ENCODE measurements around the gene OR8G1.
"Not testable (repeated sequence)": the region's sequence is repeated elsewhere in the genome, so short reads cannot be mapped to it uniquely, and the experiment has no call there.

Gene OR8G1

DNA sequence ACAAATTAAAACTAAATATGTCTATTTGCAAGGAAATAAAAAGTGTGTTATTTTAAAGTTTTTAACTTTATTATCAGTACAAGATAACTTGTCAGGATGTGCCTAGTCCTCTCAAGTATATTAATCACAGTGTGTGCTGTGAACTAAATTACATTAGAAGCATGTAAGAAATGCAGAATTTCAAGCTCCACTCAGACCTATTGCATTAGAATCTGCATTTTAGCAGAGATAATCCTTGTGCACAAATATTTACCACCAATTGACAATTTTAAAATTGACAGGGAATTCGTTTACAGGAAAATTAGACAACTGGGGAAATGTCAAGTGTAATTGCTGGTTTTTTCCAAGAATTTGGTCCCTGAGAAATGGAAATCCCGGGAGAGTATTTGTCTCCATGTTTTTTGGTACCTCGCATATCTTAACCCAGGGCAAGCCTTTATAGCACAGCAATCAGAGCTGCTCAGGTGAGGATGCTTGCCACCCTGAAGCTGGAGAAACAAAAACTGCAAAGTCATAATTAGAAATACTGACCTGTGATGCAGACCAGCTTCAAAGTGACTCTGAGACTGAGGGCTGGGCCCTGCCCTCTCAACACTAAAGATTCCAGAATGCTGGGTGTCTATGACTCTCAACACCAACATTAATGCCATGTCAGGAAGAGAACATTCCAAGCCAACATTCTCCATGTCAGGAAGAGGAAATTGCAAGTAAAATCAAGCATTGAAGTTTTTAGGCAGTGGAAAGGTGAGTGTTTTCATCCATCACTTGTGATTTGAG, at the start of gene OR8G1:
Gene OR8G1 (plus strand): TSS at position 475 of the 777 bp plus-strand sequence. CDS start 8,581 bp downstream, outside the sequence.
- no peak for DNase-seq (ENCODE audit: low spot score)

DNA sequence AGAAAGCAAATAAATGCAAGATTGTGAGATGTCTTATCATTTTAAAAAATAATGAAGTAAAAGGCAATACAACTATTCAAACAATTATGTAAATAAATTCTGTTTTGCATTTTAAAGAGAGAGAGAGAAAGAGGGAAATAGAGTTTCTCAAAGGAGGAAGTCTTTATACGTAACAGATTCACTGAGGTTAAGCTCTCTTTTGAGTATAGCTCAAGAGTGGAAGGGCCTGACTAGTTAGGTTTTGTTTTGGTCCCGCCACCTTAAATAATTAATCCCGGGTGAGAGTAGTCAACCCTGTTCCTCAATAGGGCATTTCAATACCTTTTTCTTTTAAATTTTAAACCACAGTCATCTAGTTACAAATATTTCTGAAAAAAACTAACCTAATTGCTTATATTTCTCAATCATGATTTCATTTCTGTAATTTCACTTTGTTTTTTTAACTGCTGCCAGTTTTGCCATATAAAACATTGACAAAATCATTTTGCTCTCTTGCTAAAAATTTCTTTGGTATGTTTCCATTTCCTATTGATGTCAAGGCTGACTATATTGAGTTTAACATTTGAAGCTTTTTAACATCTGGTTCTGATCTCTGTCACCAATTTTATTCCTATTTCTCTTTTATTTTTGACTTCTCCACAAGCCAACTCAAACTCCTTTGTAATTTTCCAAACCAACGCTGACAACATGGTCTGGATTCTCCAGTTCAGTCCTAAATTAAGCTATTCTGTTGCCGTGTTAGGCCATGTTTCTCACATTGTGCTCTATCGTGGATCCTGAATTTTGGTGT, 47.5 kb upstream of the OR8G1 start:
- DNase-seq (ENCODE audit: low spot score), result no peak

DNA sequence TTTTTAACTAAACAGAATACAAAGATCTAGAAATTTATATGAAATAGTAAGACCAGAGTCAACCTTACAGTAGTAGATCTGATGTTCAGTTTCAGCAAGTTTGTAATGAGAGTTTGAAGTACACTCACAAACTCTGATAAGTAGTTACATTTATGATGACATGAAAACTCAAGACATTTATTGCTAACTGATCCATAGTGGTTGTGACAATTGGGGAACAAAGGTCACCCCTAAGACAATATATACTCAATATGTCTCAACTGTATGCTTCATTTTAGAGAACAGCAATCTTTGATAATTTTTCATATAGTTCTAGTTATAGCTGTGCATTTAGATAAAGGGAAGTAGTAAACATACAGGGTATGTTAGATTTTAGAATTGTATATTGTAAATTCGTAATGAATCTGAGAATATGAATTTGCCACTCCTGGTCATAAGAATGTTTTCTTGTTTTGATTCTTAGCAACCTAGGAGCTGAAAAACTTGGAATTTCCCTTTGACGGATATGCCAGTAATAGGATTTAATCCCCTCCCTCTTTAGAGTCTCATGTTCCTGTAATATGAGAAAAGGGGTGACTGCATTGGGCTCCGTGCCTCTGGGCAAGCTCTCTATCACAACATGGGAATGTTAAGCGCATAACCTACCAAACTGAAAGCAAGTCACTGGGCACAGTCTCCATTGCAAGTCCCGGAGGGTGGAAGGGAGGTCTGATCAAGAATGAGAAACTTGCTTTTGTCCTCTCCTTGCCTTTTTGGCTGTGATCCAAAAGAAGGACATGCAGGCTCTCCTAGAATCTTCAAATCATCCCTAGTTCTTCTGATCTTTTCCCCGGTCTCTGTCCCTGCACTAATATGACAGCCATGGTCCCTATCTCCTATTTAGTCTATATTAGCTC, 46.4 kb upstream of the OR8G1 start:
- DNase-seq (ENCODE audit: low spot score), result no peak

DNA sequence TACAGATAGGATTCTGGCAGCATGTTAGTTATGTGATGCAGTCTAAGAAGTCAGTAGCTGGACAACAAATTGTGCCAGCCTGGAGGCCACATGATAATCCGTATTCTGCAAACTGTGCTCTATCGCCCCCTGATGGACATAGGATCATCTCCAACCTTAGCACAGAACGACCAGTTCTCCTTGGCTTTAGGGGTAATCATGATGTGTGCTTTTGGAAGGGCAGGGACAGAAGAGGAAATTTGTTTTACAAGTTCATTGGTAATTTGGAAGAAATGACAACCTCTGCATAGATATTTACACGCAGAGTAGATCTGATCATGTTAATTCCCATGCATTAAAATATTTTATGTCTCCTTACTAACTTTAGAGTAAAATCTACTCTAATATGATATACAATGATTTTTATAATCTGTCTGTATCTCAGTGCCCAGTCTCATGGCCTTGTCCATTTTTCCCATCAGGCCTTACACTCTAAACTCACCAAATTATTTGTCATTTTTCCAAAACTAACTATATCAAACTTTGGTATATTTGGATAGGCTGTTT, 45.6 kb upstream of the OR8G1 start:
- peak; percentile 32 for DNase-seq (ENCODE audit: low spot score)

- DNase-seq (ENCODE audit: low spot score), result no peak
Measured at GRCh38 chr11:124197999-124198398, 42.9 kb upstream of the OR8G1 start.

- DNase-seq (ENCODE audit: low spot score), result no peak
Measured at GRCh38 chr11:124198897-124199296, 42.0 kb upstream of the OR8G1 start.

- peak; percentile 15 for DNase-seq (ENCODE audit: low spot score)
Measured at GRCh38 chr11:124199702-124200101, 41.2 kb upstream of the OR8G1 start.

GRCh38 chr11:124200671-124201070, 40.2 kb upstream of the OR8G1 start:
- no peak for DNase-seq (ENCODE audit: low spot score)

DNA sequence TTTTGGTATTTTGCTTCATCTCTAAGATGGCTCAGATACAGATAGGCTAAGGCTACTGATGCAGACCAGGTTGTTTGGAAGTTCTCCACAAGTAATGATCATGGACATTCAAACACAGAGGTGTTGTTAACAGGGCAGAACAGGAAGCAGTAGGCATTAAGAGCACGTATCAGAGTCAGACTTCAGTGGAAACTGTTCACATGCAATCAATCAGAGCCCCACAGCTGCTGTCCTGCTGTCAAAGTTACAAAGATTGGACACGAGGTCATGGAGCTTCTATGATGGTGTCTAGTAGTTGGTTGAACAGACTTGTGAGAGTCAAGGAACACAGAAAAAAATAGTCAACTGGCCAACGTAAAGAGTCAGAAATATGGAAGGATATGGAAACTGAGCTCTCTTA, 37.9 kb upstream of the OR8G1 start:
- DNase-seq (ENCODE audit: low spot score), result no peak

DNA sequence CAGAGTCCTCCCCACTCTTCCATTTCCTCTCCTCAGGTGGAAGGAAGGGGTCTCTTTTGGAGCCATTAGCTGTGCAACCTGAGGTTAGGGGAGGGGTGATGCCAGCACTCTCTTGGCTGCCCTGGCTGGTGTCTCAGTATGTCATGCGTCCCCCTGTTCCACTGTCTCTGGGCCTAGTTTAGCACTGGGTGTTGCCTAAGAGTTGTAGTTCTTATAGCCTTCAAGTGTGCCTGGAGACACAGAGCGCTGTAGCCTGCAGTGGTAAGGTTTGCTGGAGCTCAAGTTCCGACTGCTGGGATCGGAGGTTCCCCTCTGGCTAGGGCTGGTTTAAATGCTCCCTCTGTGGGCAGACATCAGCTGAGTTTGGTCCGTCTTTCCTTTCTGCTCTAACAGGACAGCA, 36.9 kb upstream of the OR8G1 start:
- DNase-seq (ENCODE audit: low spot score), result no peak

DNA sequence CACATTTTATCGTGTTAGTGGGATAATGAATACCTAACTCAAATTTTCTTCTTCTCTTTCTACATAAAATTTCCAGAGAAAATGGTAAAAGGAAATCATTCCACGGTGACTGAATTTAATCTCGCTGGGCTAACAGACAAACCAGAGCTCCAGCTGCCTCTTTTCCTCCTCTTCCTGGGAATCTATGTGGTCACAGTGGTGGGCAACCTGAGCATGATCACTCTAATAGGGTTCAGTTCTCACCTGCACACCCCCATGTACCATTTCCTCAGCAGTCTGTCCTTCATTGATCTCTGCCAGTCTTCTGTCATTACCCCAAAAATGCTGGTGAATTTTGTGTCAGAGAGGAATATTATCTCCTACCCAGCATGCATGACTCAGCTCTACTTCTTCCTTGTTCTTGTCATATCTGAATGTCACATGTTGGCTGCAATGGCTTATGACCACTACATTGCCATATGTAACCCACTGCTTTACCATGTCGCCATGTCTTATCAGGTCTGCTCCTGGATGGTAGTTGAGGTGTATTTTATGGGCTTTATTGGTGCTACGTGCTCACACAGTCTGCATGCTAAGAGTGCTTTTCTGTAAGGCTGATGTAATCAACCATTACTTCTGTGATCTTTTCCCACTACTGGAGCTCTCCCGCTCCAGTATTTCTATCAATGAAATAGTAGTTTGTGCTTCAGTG, 33.6 kb upstream of the OR8G1 start:
- no peak for DNase-seq (ENCODE audit: low spot score)

DNA sequence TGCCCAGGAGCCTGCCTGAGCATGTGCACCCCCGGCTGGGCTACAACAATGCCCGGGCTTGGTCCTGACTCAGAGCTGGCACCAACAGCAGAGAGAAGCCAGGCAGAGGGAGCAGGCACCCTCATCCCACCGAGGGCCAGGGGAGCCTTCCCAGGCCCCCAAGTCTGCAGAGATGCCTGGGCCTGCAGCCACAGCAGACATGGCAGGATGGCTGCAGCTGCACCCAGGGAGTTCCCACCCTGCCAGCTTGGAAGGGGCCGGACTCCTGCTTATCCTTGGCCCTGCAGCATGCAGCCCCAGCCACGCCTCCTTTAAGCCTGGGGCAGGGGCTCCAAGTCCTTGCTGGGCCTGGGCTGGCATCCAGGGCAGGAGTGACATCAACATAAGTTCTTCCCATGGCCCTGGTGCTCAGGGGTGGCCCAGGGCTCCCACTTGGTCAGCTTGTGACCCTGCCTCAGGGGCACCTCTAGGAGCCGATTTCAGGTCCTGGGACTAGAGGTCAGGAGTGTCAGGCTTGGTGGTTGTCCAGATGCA, 31.0 kb upstream of the OR8G1 start:
- DNase-seq (ENCODE audit: low spot score), result no peak

DNA sequence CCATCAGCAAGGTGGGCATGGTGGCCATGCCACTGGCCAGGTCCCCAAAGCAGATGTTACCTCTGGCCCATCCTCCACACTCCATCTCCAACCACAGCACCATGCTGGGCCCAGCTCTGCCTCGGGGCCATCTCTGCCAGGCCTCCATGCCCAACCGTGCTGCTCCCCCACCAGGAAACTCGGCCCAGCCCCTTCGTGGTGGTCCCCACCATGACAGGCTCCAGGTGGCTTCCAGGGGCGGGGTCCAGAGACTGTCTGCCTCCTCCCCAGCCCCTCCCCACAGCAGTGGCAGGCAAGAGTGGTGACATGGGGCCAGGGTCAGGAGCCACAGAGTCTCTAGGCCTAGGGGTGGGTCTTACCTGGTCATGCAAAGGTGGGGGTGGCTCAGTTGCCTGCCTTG, 30.5 kb upstream of the OR8G1 start:
- DNase-seq (ENCODE audit: low spot score), result no peak

- no peak for DNase-seq (ENCODE audit: low spot score)
Measured at GRCh38 chr11:124211321-124211720, 29.6 kb upstream of the OR8G1 start.

DNA sequence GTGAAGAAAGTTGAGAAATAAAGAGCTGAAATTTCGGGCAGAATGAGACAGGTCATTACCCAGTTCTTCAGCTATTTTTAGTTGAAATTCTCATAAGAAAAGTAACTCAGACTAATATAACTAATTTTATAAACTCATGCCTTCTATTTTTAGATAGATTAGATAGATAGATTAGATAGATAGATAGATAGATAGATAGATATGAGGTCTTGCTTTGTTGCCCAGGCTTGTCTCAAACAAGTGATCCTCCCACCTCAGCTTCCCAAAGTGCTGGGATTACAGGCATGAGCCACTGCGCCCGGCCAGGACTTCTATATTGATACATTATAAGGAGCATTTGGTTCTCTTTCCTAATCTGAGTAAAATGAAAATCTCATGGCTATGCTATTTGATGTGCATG, 26.9 kb upstream of the OR8G1 start:
- DNase-seq (ENCODE audit: low spot score), result no peak

DNA sequence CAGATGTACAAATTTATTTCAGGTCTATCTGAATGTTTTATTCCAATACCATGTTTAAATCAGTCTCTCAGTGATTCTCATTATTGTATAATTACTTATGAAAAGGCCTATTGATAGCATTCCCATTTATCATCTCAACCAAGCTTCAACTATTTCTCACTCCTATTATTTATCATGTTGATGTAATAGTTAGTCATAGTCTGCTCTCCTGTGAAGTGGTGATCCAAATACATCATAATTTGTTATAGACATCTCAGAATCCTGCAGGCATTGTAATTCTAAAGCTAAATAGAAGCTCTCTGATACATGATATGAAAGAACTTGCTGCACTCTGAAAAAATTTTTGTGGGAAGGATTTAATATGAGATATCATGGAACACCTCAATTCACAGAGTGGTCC, 21.8 kb upstream of the OR8G1 start:
- DNase-seq (ENCODE audit: low spot score), result no peak

DNA sequence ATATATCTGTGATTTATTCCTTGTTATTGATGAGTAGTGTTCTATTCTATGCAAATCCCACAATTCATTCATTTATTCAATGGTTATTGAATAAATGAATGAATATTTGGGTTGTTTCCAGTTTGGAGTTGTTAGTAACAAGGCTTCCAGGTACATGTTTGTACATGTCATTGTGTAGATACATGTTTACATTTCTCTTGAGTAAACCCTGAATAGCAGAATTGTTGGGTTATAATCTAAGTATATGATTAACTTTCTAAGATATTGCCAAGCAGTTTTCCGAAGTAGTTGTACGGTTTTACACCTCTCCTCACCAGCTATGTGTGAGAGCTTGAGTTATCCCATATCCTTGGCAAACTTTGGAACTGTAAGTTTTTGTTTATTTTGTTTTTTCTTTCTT, 18.5 kb upstream of the OR8G1 start:
- DNase-seq (ENCODE audit: low spot score), result no peak

- not testable (repeated sequence) for DNase-seq (ENCODE audit: low spot score)
Measured at GRCh38 chr11:124224618-124225423, 16.1 kb upstream of the OR8G1 start.

- no peak for DNase-seq (ENCODE audit: low spot score)
Measured at GRCh38 chr11:124225471-124225870, 15.4 kb upstream of the OR8G1 start.

DNA sequence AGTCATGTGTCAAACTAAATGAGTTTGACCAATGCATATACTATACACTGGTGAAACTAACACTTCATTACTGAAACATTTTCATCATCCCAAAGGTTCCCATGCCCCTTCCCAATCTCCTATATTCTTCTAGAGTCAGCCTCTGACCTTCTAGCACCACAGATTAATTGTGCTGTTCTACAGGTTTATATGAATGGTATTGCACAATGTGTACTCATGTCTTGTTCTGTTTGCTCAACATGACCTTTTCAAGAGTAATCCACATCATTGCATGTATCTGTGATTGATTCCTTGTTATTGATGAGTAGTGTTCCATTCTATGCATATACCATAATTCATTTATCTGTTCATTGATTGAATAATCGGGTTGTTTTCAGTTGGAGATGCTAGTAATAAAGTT, 7.5 kb upstream of the OR8G1 start:
- DNase-seq (ENCODE audit: low spot score), result no peak
